ENCODE data around the gene DUS2.
"Not testable (repeated sequence)": the region's sequence is repeated elsewhere in the genome, so short reads cannot be mapped to it uniquely, and the experiment has no call there.

DUS2 gene

DNA sequence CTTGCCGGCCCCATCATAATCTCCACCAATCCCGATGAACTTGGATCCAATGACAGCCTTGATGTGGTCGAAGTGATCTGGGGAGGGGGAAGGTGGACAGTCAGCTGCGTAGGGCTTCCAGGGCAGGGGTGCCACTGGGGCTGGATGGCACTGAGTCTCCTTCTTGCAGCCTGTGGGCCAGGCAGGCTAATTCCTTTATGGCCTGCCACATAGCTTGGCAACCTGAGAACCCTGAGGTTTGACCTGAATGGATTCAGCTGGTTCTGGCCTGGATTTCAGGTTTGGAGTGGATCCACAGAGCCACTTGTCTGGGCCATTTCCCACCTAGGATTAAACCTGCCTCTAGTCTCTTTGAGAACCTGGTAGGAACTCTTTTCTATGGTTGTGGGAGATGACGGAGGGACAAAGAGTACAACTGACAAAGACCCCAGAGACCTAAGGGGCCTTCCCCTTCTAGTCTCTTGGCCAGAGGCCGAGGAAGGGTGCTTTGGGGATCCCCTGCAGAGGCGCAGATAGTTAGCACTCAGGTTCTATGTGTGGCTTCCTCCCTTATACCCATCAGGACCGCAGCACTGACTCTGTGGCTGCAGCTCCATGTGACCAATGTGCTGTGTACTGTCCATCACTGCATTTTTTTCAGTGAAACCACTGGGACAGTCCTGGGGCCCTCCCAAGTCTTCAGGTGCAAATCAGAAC lies 33.6 kb upstream of the DUS2 start:
- POLR2A ChIA-PET = interaction anchor here (0.6 kb wide), 1 partner anchor 23 kb away, joined by 4 read pairs; no protein-coding TSS in a partner anchor
- TF ChIP-seq, protein P1, sequence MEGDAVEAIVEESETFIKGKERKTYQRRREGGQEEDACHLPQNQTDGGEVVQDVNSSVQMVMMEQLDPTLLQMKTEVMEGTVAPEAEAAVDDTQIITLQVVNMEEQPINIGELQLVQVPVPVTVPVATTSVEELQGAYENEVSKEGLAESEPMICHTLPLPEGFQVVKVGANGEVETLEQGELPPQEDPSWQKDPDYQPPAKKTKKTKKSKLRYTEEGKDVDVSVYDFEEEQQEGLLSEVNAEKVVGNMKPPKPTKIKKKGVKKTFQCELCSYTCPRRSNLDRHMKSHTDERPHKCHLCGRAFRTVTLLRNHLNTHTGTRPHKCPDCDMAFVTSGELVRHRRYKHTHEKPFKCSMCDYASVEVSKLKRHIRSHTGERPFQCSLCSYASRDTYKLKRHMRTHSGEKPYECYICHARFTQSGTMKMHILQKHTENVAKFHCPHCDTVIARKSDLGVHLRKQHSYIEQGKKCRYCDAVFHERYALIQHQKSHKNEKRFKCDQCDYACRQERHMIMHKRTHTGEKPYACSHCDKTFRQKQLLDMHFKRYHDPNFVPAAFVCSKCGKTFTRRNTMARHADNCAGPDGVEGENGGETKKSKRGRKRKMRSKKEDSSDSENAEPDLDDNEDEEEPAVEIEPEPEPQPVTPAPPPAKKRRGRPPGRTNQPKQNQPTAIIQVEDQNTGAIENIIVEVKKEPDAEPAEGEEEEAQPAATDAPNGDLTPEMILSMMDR (IDR thresholded peaks at IDR 0.05; ENCODE audit: insufficient read depth, low read length, missing control alignments) = no peak
- H3K4me3 ChIP-seq (ENCODE audit: low read depth, low read length) = no peak overlapping the region
- CTCF ChIA-PET = interaction anchor here (0.8 to 5.6 kb wide), 5 partner anchors 11 to 239 kb away, joined by 3 to 63 read pairs (median 5); no protein-coding TSS in a partner anchor
- no peak for DNase-seq (ENCODE audit: low read depth, low spot score)

DNA sequence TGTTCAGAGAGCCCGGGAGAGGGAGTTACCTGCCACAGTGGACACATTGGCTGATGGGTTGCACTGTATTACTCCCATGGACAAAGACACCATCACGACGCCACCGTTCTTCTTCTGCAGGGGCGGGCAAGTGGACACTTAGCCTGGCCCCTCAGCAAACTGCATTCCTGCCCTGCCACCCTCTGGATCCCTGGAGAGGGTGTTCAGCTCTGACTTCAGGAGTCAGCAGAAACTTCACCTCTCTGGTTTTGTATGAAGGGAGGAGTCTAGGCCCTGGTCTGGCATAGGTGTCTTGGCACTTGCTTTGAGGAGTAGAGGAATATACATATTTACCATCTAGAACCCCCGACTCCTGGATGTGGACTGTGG lies 33.1 kb upstream of the DUS2 start:
- TF ChIP-seq, protein P1 (IDR thresholded peaks at IDR 0.05; ENCODE audit: insufficient read depth, low read length, missing control alignments) = no peak
- ChIA-PET CTCF (interaction anchor here (0.8 to 5.6 kb wide), 5 partner anchors 10 to 239 kb away, joined by 3 to 63 read pairs (median 5); no protein-coding TSS in a partner anchor), POLR2A (interaction anchor here (0.6 kb wide), 1 partner anchor 23 kb away, joined by 4 read pairs; no protein-coding TSS in a partner anchor)
- H3K4me3 ChIP-seq (ENCODE audit: low read depth, low read length) = no peak overlapping the region
- no peak for DNase-seq (ENCODE audit: low read depth, low spot score)

DNA sequence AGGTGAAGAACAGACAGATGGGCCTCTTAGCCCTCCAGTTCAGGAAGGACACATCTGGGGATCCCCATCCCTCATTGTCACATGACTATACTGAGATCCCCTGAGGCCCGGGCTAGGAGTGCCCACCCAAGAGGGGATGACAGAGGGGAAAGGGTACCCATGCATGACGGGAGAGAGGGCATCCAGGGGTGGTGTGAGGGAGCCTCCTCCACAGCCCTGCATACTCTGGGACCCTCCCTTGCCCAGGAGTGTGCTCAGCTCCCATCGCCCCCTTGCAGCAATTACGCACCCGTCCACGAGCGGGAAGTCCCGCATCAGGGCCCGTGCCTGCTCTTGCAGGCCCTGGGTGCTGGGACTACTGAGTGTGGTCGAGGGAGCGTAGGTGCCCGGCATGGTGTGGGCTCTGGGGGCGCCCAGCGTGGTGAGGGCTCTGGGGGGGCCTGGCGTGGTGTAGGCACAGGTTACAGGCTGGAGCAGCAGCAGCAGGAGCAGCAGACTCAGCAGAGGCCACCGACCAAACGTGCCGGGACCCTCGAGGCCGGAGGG lies 30.4 kb upstream of the DUS2 start:
- no peak for DNase-seq (ENCODE audit: low read depth, low spot score)
- TF ChIP-seq, protein P1 (IDR thresholded peaks at IDR 0.05; ENCODE audit: insufficient read depth, low read length, missing control alignments) = no peak
- ChIA-PET POLR2A (no interaction called here), CTCF (interaction anchor here (0.6 to 6.3 kb wide), 21 partner anchors 8 to 320 kb away, joined by 3 to 63 read pairs (median 3); partner anchors contain the start of genes DPEP2NB and DPEP3)
- no peak overlapping the region for H3K4me3 ChIP-seq (ENCODE audit: low read depth, low read length)

DNA sequence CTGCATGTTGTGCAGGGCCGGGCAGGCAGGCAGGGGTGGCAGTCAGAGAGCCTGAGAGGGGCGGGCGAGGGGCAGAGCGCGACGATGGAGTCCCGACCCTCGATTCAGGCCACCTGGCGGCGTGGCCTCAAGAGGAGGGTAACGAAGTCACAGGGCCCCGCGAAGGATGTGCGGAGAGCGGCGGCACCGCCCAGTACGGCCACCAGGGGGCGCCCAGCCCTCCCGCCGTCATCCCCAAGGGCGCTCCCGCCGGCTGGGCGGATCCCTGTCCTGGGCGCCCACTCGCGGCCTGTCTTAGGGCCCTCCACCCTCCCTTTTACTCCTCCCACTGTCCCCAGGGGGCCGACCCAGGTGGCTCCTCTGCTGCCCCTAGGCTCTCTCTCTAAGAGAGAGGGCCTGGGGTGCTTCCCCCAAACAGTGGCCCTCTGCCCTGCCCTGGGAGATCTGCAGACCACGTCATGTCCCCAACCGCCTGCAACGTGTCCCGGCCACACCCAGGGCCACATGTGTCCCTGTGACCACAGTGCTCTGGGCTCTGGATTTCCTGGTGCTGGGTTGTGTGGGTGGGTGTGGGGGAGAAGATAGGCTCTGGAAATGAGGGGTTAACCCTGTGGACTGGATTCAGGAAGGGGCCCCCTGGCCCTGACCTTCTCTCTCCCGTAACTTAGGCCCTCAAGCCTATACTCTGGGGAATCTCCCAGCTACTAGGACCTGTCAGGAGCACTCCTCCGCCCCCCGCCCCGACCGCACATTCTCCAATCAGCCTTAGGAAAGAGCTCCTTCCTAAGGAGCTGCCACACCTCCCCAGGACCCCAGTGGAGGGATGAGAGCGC lies 29.7 kb upstream of the DUS2 start:
- TF ChIP-seq, protein P1 (IDR thresholded peaks at IDR 0.05; ENCODE audit: insufficient read depth, low read length, missing control alignments) = peak; percentile 97
- peak overlapping the region; percentile 12; the same call in 1 of the 2 replicates for H3K4me3 ChIP-seq (ENCODE audit: low read depth, low read length)
- no peak for DNase-seq (ENCODE audit: low read depth, low spot score)
- CTCF ChIA-PET = interaction anchor here (0.5 to 6.3 kb wide), 18 partner anchors 8 to 333 kb away, joined by 3 to 63 read pairs (median 4); partner anchors contain the start of genes DPEP2NB and DPEP3
- POLR2A ChIA-PET = interaction anchor here (0.6 kb wide), 1 partner anchor 160 kb away, joined by 3 read pairs; no protein-coding TSS in a partner anchor

DNA sequence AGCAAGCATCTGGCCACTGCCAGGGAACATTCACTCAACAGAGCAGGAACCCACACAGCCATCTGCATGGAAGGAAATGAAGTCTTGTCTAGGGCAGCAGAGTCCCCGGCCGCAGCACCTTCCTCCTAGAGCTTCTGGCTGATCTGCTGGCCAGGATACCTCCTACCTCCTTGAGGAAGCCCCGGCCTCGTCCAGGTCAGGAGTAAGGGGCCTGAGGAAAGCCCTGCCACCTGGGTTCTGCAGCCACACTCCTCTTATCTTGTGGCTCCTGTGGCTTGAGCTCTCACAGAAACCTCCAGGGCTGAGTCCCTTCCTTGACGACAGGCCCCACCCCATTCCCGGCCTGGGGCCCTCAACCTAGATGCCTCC lies 29.1 kb upstream of the DUS2 start:
- H3K4me3 ChIP-seq (ENCODE audit: low read depth, low read length) = not testable (repeated sequence)

DNA sequence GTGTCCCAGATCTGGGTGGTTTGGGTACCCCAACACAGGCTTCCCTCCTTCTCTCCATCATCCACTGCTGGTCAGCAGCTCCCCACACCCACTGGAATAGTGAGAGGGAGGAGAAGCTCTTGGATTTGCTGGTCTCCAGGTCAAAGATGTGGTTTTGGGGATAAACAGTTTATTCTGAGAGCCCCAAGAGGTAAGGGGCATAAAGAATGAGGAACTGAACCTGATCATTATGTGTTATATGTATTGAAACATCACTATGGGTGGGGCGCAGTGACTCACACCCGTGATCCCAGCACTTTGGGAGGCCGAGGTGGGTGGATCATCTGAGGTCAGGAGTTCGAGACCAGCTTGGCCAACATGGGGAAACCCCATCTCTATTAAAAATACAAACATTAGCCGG lies 27.7 kb upstream of the DUS2 start:
- CTCF ChIA-PET = interaction anchor here (0.7 to 6.3 kb wide), 5 partner anchors 12 to 233 kb away, joined by 3 to 63 read pairs (median 17); partner anchors contain the start of genes DDX28, DPEP3 and DUS2

More for the DNA sequence above, 29.1 kb upstream of the DUS2 start:
- not testable (repeated sequence) for DNase-seq (ENCODE audit: low read depth, low spot score)
- ChIA-PET POLR2A (interaction anchor here (0.6 kb wide), 1 partner anchor 160 kb away, joined by 3 read pairs; no protein-coding TSS in a partner anchor), CTCF (interaction anchor here (0.5 to 6.3 kb wide), 16 partner anchors 10 to 333 kb away, joined by 3 to 63 read pairs (median 4); partner anchors contain the start of genes DPEP2NB and DPEP3)

More for the DNA sequence above, 27.7 kb upstream of the DUS2 start:
- no peak for DNase-seq (ENCODE audit: low read depth, low spot score)
- TF ChIP-seq, protein P1 (IDR thresholded peaks at IDR 0.05; ENCODE audit: insufficient read depth, low read length, missing control alignments) = no peak
- POLR2A ChIA-PET = no interaction called here
- H3K4me3 ChIP-seq (ENCODE audit: low read depth, low read length) = no peak overlapping the region
